Esophagus squamous epithelium (tissue), 5 donors: ENCODE measurements around the gene AJUBA. TPM values are rescaled to one million over a fixed set of nuclear protein-coding genes. Genes with fewer than 3 reads are reported as not detected.
"Not testable (repeated sequence)": the region's sequence is repeated elsewhere in the genome, so short reads cannot be mapped to it uniquely, and the experiment has no call there.

Experiments
- DNase-seq: peaks from one replicate; lab custom pipeline; 2025; lab: John Stamatoyannopoulos, UW
- H3K27ac ChIP-seq, 4 donors: fragments of 200-600 bp; sonication (generic); one replicate each; pipeline ENCODE4 v1.5.1; 2016 to 2019; ENCODE audit warnings: mild to moderate bottlenecking in 1 of 4
- H3K27me3 ChIP-seq, 4 donors: fragments of 200-600 bp; sonication (generic); 1 replicate in 3 of 4; 2 replicates in 1 of 4; pipeline versions ENCODE4 v1.5.1 to v1.6.0; 2017 to 2021; ENCODE audit warnings: antibody characterized with exemption in 1 of 4
- H3K36me3 ChIP-seq, 3 donors: fragments of 200-600 bp; sonication (generic); one replicate each; pipeline ENCODE4 v1.5.1; 2016 to 2019
- H3K4me1 ChIP-seq, 3 donors: fragments of 200-600 bp; sonication (generic); one replicate each; pipeline ENCODE4 v1.5.1; 2017 to 2019
- H3K4me3 ChIP-seq, 4 donors: fragments of 200-600 bp; sonication (generic); 1 replicate in 3 of 4; 2 replicates in 1 of 4; pipeline ENCODE4 v1.5.1; 2016 to 2019; ENCODE audit warnings: mild to moderate bottlenecking in 2 of 4, moderate library complexity in 1 of 4
- H3K9me3 ChIP-seq, 3 donors: fragments of 200-600 bp; sonication (generic); one replicate each; pipeline ENCODE4 v1.5.1; 2016 to 2019
- CTCF ChIP-seq, 6 experiments: fragments of 450-650 bp in 4 of 6; fragments of 200-600 bp in 2 of 6; sonication (generic) in 2 of 6; IDR thresholded peaks; one replicate each; pipeline ENCODE4 v1.5.1; 2016 to 2019; ENCODE audit warnings: antibody characterized with exemption in 6 of 6, mild to moderate bottlenecking in 4 of 6, moderate library complexity in 4 of 6
- POLR2A ChIP-seq, 4 donors: fragments of 450-650 bp; IDR thresholded peaks; one replicate each; pipeline ENCODE4 v1.6.1; 2017; ENCODE audit warnings: antibody characterized with exemption in 4 of 4, mild to moderate bottlenecking in 4 of 4, moderate library complexity in 3 of 4
- WGBS, 2 donors: methylation state at CpG; one replicate each; pipeline ENCODE4 v1.1.5; 2018; 5-methylcytosine and 5-hydroxymethylcytosine counted together
- intact Hi-C: fragments of 100-400 bp; cut with DNase I; formaldehyde crosslinking; loops from one replicate; pipeline ENCODE4 v1.15.0; 2022
- total RNA-seq, 4 donors: library from RNA; depleted of rRNA; stranded (reverse); fragments of >200 nt; gene quantifications; one replicate each; pipeline ENCODE4 v1.1.0, GENCODE V29; 2016
- donor health status: DM: yes; HTN: yes; CAD: no.

The AJUBA gene
- total RNA-seq, 4 donors from 2014 or later: 31.3 to 44.3 (median 34.5) TPM

DNA sequence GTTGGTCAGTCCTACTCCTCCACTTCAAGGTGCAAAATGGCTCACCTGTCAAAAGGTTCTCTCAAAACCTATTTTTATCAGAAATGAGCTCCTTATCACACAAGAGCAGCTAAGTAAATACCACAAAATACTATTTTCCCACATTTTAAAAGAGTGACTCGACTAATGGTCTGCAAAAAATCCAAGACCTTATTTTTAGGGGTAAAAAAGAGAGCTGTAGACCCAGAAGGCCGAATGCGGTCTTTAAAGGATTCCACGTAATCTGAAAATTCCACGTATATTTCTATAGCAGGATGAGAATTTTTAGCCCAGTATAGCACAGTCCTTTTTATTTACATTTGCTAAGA, 23.8 kb upstream of the AJUBA start:
- Histone ChIP-seq H3K27me3 (no peaks in the 10 kb centered on the region), H3K27ac (peak overlapping the region; percentile 91 to 97 (median 94)), H3K36me3 (no peaks in the 10 kb centered on the region), H3K9me3 (no peaks in the 10 kb centered on the region), H3K4me1 (peaks cover 6 to 41% (median 10%) of the 10 kb centered on the region in 3 donors), H3K4me3 (peak overlapping the region; percentile 50 to 87 (median 71))
- WGBS, 2 donors: 50% methylated on average over 5 of the region's 5 CpGs
- TF ChIP-seq CTCF (IDR thresholded peaks at IDR 0.05) (no peak), POLR2A (IDR thresholded peaks at IDR 0.05) (no peak)
- DNase-seq: no peak
- intact Hi-C loops: no loop called here

DNA sequence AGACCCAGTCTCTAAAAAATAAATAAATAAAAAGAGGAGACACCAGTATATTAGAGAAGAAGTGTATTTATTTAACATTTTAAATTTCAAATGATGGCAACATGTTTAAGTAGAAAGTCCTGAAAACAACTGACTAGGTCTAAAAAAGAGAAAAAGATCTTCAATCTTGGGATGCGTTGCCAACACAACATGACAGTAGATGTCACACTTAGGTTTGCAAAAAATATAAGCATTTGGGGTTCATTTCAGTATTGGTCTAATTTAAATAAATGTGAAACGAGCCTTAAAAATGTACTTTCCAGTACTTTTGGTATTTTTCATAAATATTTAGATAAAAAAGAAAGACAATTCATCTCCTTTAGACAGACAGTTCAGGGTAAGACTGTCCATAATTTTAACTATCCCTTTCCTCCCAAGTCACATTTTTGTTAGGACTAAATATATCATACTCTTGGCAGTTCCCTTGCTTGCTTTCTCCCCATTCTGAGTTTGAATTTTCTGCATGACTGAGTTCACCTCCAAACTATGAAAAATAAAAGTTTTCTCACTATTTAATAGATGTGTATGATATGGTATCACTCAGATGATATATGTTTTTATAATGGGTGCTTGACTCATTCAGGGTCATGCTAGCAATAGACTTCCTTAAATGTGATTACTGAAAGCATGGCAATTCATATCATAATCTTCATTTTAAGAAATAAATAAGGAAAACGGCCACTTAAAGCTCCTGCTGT, 23.3 kb upstream of the AJUBA start:
- DNase-seq: no peak
- H3K4me1 ChIP-seq: peaks cover 6 to 41% (median 10%) of the 10 kb centered on the region in 3 donors
- WGBS, 2 donors: 63 to 66% methylated on average over 3 of the region's 3 CpGs
- no peaks in the 10 kb centered on the region for H3K9me3 ChIP-seq
- no peaks in the 10 kb centered on the region for H3K27me3 ChIP-seq
- TF ChIP-seq CTCF (IDR thresholded peaks at IDR 0.05) (no peak), POLR2A (IDR thresholded peaks at IDR 0.05) (no peak)
- intact Hi-C loops: no loop called here
- no peaks in the 10 kb centered on the region for H3K36me3 ChIP-seq
- H3K4me3 ChIP-seq: no peak overlapping the region
- peak overlapping the region in 1 of 4 donors; percentile 92 for H3K27ac ChIP-seq

DNA sequence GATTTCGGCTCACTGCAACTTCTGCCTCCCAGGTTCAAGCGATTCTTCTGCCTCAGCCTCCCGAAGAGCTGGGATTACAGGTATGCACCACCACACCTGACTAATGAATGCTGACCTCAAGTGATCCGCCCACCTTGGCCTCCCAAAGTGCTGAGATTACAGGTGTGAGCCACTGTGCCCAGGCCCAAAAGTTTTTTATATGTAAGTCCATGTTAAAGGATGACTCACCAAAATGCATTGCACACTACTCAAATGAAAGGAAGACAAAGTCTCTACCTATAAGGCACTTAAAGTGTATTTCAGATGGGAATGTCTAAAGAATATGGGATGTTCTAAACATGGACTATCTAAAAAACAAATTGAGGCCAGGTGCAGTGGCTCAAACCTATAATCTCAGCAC, 21.9 kb upstream of the AJUBA start:
- not testable (repeated sequence) for H3K9me3 ChIP-seq

GRCh38 chr14:23002592-23002991, 20.2 kb upstream of the AJUBA start:
- 72 to 97% methylated on average over 3 of the region's 3 CpGs for WGBS, 2 donors
- Histone ChIP-seq H3K4me3 (no peak overlapping the region), H3K36me3 (peaks cover 0 to 15% (median 0%) of the 10 kb centered on the region in 3 donors), H3K4me1 (peaks cover 3 to 14% (median 9%) of the 10 kb centered on the region in 3 donors), H3K27me3 (no peaks in the 10 kb centered on the region), H3K27ac (no peak overlapping the region), H3K9me3 (no peaks in the 10 kb centered on the region)
- intact Hi-C loops: no loop called here
- TF ChIP-seq POLR2A (IDR thresholded peaks at IDR 0.05): no peak
- no peak for DNase-seq

More for the DNA sequence above, 21.9 kb upstream of the AJUBA start:
- intact Hi-C loops, DNase-seq, H3K4me3 ChIP-seq, H3K27ac ChIP-seq, H3K36me3 ChIP-seq, H3K27me3 ChIP-seq: not testable (repeated sequence)
- H3K4me1 ChIP-seq: peaks cover 6 to 30% (median 10%) of the 10 kb centered on the region in 3 donors
- 83 to 100% methylated on average over 1 to 3 of the region's 4 CpGs for WGBS, 2 donors

DNA sequence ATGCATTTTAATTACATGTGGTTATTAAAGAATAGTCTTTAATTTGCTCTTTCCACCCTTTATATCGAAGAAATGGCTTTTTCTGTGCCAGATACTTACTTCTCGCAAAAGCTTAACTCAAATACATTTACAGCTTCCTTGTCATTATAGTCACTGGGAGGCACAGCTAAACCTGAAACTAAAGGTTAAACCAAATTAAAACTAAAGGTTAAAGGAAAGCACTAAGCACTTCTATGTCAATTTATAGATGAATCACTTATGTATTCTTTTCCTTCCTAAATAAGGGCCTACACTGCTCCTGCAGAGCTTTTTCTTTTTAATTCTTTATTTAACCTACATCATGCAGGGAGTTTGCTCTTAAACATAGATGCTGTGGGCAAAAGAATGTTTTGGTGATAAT, 18.5 kb upstream of the AJUBA start:
- H3K4me3 ChIP-seq: no peak overlapping the region
- no peaks in the 10 kb centered on the region for H3K27me3 ChIP-seq
- H3K4me1 ChIP-seq: peaks cover 0 to 2% (median 0%) of the 10 kb centered on the region in 3 donors
- H3K27ac ChIP-seq: no peak overlapping the region
- no peak for DNase-seq
- H3K36me3 ChIP-seq: peaks cover 0 to 21% (median 0%) of the 10 kb centered on the region in 3 donors
- no peaks in the 10 kb centered on the region for H3K9me3 ChIP-seq
- WGBS, 2 donors: 87 to 98% methylated on average over 2 of the region's 2 CpGs
- TF ChIP-seq POLR2A (IDR thresholded peaks at IDR 0.05): no peak
- no peak for TF ChIP-seq CTCF (IDR thresholded peaks at IDR 0.05)
- intact Hi-C loops: no loop called here

- no peak for DNase-seq
- TF ChIP-seq CTCF (IDR thresholded peaks at IDR 0.05) (no peak), POLR2A (IDR thresholded peaks at IDR 0.05) (no peak)
- H3K4me1 ChIP-seq: peaks cover 0 to 8% (median 0%) of the 10 kb centered on the region in 3 donors
- no peaks in the 10 kb centered on the region for H3K27me3 ChIP-seq
- peaks cover 0 to 21% (median 0%) of the 10 kb centered on the region in 3 donors for H3K36me3 ChIP-seq
- H3K9me3 ChIP-seq: no peaks in the 10 kb centered on the region
- H3K27ac ChIP-seq: no peak overlapping the region
- no peak overlapping the region for H3K4me3 ChIP-seq
- intact Hi-C loops: no loop called here
- WGBS, 2 donors: 79 to 87% methylated on average over 10 to 12 of the region's 16 CpGs
Observed at GRCh38 chr14:22998329-22999012, 16.1 kb upstream of the AJUBA start.
